ENCODE measurements around the gene ZNF221. TPM values are rescaled to one million over a fixed set of nuclear protein-coding genes. Genes with fewer than 3 reads are reported as not detected.

Gene ZNF221
- total RNA-seq, 1 experiment from 2014 or later = 2.8 TPM

DNA sequence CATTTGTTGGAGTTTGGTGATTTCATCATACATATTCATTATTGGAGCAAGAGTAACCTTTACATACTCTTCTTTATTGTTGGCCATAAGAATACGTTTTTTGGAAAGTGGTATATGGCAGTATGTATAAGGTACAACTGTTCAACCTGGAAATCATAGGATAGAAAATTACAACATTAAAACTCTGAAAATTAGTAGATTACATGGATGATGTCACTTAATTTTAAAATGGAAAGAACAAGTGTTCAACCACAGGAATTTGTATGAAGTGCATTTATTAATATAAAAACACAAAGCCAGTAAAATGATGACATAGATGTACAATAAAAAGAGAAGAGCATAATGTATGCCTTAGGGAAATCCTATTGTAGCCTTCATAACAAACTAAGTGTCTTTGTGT, 25.7 kb downstream of the ZNF221 start:
- intact Hi-C loops (cut with micrococcal nuclease; ENCODE audit: unreplicated experiment) = no loop called here
- TF ChIP-seq POLR2AphosphoS5 (IDR thresholded peaks at IDR 0.05; ENCODE audit: low read depth, low read length) (no peak), SIN3A (IDR thresholded peaks at IDR 0.05; ENCODE audit: borderline replicate concordance, insufficient read depth, low read depth, low read length) (no peak), TCF7L2 (IDR thresholded peaks at IDR 0.05; ENCODE audit: low read depth, low read length) (no peak)
- TF ChIP-seq, protein P1, sequence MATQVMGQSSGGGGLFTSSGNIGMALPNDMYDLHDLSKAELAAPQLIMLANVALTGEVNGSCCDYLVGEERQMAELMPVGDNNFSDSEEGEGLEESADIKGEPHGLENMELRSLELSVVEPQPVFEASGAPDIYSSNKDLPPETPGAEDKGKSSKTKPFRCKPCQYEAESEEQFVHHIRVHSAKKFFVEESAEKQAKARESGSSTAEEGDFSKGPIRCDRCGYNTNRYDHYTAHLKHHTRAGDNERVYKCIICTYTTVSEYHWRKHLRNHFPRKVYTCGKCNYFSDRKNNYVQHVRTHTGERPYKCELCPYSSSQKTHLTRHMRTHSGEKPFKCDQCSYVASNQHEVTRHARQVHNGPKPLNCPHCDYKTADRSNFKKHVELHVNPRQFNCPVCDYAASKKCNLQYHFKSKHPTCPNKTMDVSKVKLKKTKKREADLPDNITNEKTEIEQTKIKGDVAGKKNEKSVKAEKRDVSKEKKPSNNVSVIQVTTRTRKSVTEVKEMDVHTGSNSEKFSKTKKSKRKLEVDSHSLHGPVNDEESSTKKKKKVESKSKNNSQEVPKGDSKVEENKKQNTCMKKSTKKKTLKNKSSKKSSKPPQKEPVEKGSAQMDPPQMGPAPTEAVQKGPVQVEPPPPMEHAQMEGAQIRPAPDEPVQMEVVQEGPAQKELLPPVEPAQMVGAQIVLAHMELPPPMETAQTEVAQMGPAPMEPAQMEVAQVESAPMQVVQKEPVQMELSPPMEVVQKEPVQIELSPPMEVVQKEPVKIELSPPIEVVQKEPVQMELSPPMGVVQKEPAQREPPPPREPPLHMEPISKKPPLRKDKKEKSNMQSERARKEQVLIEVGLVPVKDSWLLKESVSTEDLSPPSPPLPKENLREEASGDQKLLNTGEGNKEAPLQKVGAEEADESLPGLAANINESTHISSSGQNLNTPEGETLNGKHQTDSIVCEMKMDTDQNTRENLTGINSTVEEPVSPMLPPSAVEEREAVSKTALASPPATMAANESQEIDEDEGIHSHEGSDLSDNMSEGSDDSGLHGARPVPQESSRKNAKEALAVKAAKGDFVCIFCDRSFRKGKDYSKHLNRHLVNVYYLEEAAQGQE (IDR thresholded peaks at IDR 0.05; ENCODE audit: insufficient read depth in 1 of 2, low read depth in 2 of 2, low read length in 1 of 2) = no peak
- TF ChIP-seq, protein P2, sequence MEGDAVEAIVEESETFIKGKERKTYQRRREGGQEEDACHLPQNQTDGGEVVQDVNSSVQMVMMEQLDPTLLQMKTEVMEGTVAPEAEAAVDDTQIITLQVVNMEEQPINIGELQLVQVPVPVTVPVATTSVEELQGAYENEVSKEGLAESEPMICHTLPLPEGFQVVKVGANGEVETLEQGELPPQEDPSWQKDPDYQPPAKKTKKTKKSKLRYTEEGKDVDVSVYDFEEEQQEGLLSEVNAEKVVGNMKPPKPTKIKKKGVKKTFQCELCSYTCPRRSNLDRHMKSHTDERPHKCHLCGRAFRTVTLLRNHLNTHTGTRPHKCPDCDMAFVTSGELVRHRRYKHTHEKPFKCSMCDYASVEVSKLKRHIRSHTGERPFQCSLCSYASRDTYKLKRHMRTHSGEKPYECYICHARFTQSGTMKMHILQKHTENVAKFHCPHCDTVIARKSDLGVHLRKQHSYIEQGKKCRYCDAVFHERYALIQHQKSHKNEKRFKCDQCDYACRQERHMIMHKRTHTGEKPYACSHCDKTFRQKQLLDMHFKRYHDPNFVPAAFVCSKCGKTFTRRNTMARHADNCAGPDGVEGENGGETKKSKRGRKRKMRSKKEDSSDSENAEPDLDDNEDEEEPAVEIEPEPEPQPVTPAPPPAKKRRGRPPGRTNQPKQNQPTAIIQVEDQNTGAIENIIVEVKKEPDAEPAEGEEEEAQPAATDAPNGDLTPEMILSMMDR (IDR thresholded peaks at IDR 0.05) = no peak
- Histone ChIP-seq H3K27me3 (ENCODE audit: control insufficient read depth, insufficient read depth, low read length) (no peaks in the 10 kb centered on the region), H3K4me1 (ENCODE audit: control insufficient read depth, insufficient read depth, low read length) (no peaks in the 10 kb centered on the region), H3K4me3 (ENCODE audit: low read depth in 2 of 2, low read length in 2 of 2) (no peak overlapping the region), H3K9me3 (ENCODE audit: control insufficient read depth, insufficient read depth, low read depth, low read length) (peaks cover 23% of the 10 kb centered on the region), H3K36me3 (ENCODE audit: control insufficient read depth, insufficient read depth, low read length) (no peaks in the 10 kb centered on the region), H3K27ac (ENCODE audit: low read length) (no peak overlapping the region)
- CTCF ChIA-PET = no interaction called here
- DNase-seq (ENCODE audit: low read depth, low spot score) (no peak), ATAC-seq (no peak)
- POLR2A ChIA-PET = no interaction called here
- BruUV-seq (replicated peaks) = no TSS peak
- in situ Hi-C loops (cut with HindIII; ENCODE audit: low pct_unique_long_range_greater_than_20kb, low sequenced_read_pairs) = no loop called here

DNA sequence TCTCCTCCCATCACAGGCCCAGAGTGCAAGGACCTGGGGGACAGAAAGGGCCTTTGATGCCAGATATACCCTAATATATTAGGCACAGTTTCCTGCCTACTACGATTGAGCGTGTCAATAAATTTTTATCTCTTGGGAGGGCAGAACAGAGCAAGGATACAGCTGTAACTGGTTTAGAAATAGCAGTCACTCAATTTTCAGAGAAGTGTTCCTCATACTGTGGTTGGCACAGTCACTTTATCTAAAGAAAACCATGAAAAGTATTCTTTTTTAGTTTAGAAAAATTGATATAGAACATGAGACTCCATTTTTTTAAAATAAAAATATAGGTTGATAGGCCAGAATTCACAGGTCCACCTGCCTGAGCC, 32.5 kb downstream of the ZNF221 start:
- no peak for ATAC-seq
- POLR2A ChIA-PET = no interaction called here
- TF ChIP-seq, protein P2 (IDR thresholded peaks at IDR 0.05) = no peak
- TF ChIP-seq SIN3A (IDR thresholded peaks at IDR 0.05; ENCODE audit: borderline replicate concordance, insufficient read depth, low read depth, low read length) = no peak
- Histone ChIP-seq H3K27ac (ENCODE audit: low read length) (no peak overlapping the region; the same call in 1 of the 2 replicates), H3K27me3 (ENCODE audit: control insufficient read depth, insufficient read depth, low read length) (no peaks in the 10 kb centered on the region), H3K4me1 (ENCODE audit: control insufficient read depth, insufficient read depth, low read length) (no peaks in the 10 kb centered on the region), H3K36me3 (ENCODE audit: control insufficient read depth, insufficient read depth, low read length) (no peaks in the 10 kb centered on the region), H3K9me3 (ENCODE audit: control insufficient read depth, insufficient read depth, low read depth, low read length) (peaks cover 6% of the 10 kb centered on the region; the same call in 1 of the 2 replicates), H3K4me3 (ENCODE audit: low read depth in 2 of 2, low read length in 2 of 2) (peak overlapping the region; percentile 65 to 82)
- CTCF ChIA-PET = no interaction called here
- in situ Hi-C loops (cut with HindIII; ENCODE audit: low pct_unique_long_range_greater_than_20kb, low sequenced_read_pairs) = no loop called here
- no TSS peak for BruUV-seq (replicated peaks)
- intact Hi-C loops (cut with micrococcal nuclease; ENCODE audit: unreplicated experiment) = no loop called here
- DNase-seq (ENCODE audit: low read depth, low spot score) = no peak
